Vagina (tissue), 2 donors: ENCODE results near the gene TSC1. TPM values are rescaled to one million over a fixed set of nuclear protein-coding genes. Genes with fewer than 3 reads are reported as not detected.

Experiments
- DNase-seq, 2 donors: peaks; one replicate each; pipeline ENCODE4 v3.0.0-alpha.2; 2017; ENCODE audit errors: extremely low spot score in 2 of 2
- H3K27ac ChIP-seq: fragments of 200-600 bp; sonication (generic); one replicate; pipeline ENCODE4 v1.5.1; 2019
- H3K27me3 ChIP-seq: fragments of 200-600 bp; sonication (generic); one replicate; pipeline ENCODE4 v1.5.1; 2019
- H3K36me3 ChIP-seq, 2 donors: fragments of 200-600 bp; sonication (generic); one replicate each; pipeline ENCODE4 v1.5.1; 2017 to 2019
- H3K4me1 ChIP-seq: fragments of 200-600 bp; sonication (generic); one replicate; pipeline ENCODE4 v1.5.1; 2019
- H3K4me3 ChIP-seq, 2 donors: fragments of 200-600 bp; sonication (generic); 1 replicate in 1 of 2; 2 replicates in 1 of 2; pipeline ENCODE4 v1.5.1; 2016 to 2019
- H3K9me3 ChIP-seq: fragments of 200-600 bp; sonication (generic); one replicate; pipeline ENCODE4 v1.5.1; 2019
- CTCF ChIP-seq, 3 experiments: fragments of 450-650 bp in 2 of 3; fragments of 200-600 bp in 1 of 3; sonication (generic) in 1 of 3; IDR thresholded peaks; one replicate each; pipeline ENCODE4 v1.5.1; 2017 to 2019; ENCODE audit warnings: antibody characterized with exemption in 3 of 3, mild to moderate bottlenecking in 2 of 3, moderate library complexity in 2 of 3
- POLR2A ChIP-seq, 2 donors: fragments of 450-650 bp; IDR thresholded peaks; one replicate each; pipeline ENCODE4 v1.6.1; 2017; ENCODE audit warnings: antibody characterized with exemption in 2 of 2, mild to moderate bottlenecking in 2 of 2, moderate library complexity in 2 of 2
- POLR2AphosphoS5 ChIP-seq, 2 donors: sonication (generic); formaldehyde crosslinking; IDR thresholded peaks; one replicate each; pipeline ENCODE4 v1.9.0; 2017; ENCODE audit warnings: antibody characterized with exemption in 2 of 2, mild to moderate bottlenecking in 2 of 2, low read depth in 1 of 2; ENCODE audit not compliant: insufficient read depth in 1 of 2
- intact Hi-C: fragments of 100-400 bp; cut with DNase I; formaldehyde crosslinking; loops from one replicate; pipeline ENCODE4 v1.15.1; 2023
- total RNA-seq: library from RNA; depleted of rRNA; stranded (reverse); fragments of >200 nt; gene quantifications from one replicate; pipeline ENCODE4 v1.2.3, GENCODE V29; 2016

The TSC1 gene
- total RNA-seq, 1 donor from 2014 or later = 56.2 TPM

- no peak for DNase-seq
- no peaks in the 10 kb centered on the region for H3K27me3 ChIP-seq
- intact Hi-C loops = no loop called here
Measured at GRCh38 chr9:132975961-132976360, 31.5 kb upstream of the TSC1 start.

DNA sequence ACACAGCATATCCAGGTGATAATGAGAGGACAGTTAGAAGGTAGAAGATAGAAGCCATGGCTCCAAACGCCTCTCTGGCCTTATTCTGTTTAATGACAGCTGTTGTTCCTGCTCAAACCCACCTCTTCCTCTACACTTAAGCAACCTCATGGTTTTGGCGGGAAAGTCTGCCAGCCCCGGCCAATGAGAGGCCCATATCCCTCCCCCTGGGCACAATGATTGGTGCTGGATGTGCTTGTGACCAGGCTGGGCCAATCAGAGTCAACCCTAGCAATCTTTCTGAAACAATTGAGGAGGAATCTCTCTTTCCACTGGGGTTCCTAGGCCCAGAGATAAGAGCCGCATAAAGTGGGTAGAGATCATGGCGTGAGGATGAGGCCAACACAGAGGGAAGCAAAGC, 29.3 kb upstream of the TSC1 start:
- Histone ChIP-seq H3K4me3 (no peak overlapping the region), H3K27me3 (no peaks in the 10 kb centered on the region), H3K4me1 (no peaks in the 10 kb centered on the region), H3K9me3 (no peaks in the 10 kb centered on the region), H3K36me3 (no peaks in the 10 kb centered on the region), H3K27ac (no peak overlapping the region)
- intact Hi-C loops = no loop called here
- TF ChIP-seq POLR2A (IDR thresholded peaks at IDR 0.05) = no peak
- TF ChIP-seq CTCF (IDR thresholded peaks at IDR 0.05) = no peak
- TF ChIP-seq POLR2AphosphoS5 (IDR thresholded peaks at IDR 0.05; ENCODE audit: insufficient read depth in 1 of 2, low read depth in 1 of 2) = no peak
- no peak for DNase-seq

More at GRCh38 chr9:132975961-132976360, 31.5 kb upstream of the TSC1 start:
- Histone ChIP-seq H3K36me3 (no peaks in the 10 kb centered on the region), H3K4me1 (no peaks in the 10 kb centered on the region), H3K4me3 (no peak overlapping the region), H3K9me3 (no peaks in the 10 kb centered on the region), H3K27ac (no peak overlapping the region)
- TF ChIP-seq POLR2AphosphoS5 (IDR thresholded peaks at IDR 0.05; ENCODE audit: insufficient read depth in 1 of 2, low read depth in 1 of 2) (no peak), POLR2A (IDR thresholded peaks at IDR 0.05) (no peak), CTCF (IDR thresholded peaks at IDR 0.05) (no peak)

DNA sequence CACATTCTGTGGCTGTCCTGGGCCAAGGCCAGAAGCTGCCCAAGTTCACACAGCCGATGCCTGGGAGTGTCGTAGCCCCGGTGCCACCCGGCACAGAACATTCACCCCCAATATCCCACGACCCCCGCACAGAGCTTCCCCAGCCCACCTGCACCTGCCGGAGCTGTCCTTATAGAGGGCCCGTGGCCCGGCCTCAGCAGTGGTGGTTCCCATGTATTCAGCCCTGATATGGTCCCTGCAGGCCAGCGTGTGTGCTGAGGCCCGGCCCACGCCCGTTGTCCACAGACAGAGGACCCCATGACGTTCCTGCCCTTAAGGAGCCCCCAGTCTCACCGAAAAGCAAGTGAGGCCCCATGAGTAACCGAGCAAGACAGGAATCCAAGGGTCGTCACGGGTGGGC, 28.8 kb upstream of the TSC1 start:
- H3K4me1 ChIP-seq = no peaks in the 10 kb centered on the region
- intact Hi-C loops = no loop called here
- DNase-seq = no peak
- TF ChIP-seq CTCF (IDR thresholded peaks at IDR 0.05) (no peak), POLR2A (IDR thresholded peaks at IDR 0.05) (no peak), POLR2AphosphoS5 (IDR thresholded peaks at IDR 0.05; ENCODE audit: insufficient read depth in 1 of 2, low read depth in 1 of 2) (no peak)
- no peaks in the 10 kb centered on the region for H3K9me3 ChIP-seq
- no peaks in the 10 kb centered on the region for H3K27me3 ChIP-seq
- H3K36me3 ChIP-seq = no peaks in the 10 kb centered on the region
- no peak overlapping the region for H3K27ac ChIP-seq
- H3K4me3 ChIP-seq = no peak overlapping the region

- intact Hi-C loops = no loop called here
Measured at GRCh38 chr9:132970324-132971062, 26.1 kb upstream of the TSC1 start.

More at GRCh38 chr9:132970324-132971062, 26.1 kb upstream of the TSC1 start:
- Histone ChIP-seq H3K27me3 (no peaks in the 10 kb centered on the region), H3K9me3 (no peaks in the 10 kb centered on the region), H3K4me3 (no peak overlapping the region), H3K4me1 (no peaks in the 10 kb centered on the region), H3K27ac (no peak overlapping the region), H3K36me3 (no peaks in the 10 kb centered on the region)
- TF ChIP-seq CTCF (IDR thresholded peaks at IDR 0.05) = no peak
- TF ChIP-seq POLR2A (IDR thresholded peaks at IDR 0.05) = no peak
- TF ChIP-seq POLR2AphosphoS5 (IDR thresholded peaks at IDR 0.05; ENCODE audit: insufficient read depth in 1 of 2, low read depth in 1 of 2) = no peak
- DNase-seq = no peak
